ENCODE data around the gene C16orf96. TPM values are rescaled to one million over a fixed set of nuclear protein-coding genes. Genes with fewer than 3 reads are reported as not detected.
"Not testable (repeated sequence)": the region's sequence is repeated elsewhere in the genome, so short reads cannot be mapped to it uniquely, and the experiment has no call there.

The C16orf96 gene
- total RNA-seq, 1 experiment from 2014 or later, result 0.10 TPM

- no peak for TF ChIP-seq ZFX (IDR thresholded peaks at IDR 0.05)
- TF ChIP-seq CEBPB (IDR thresholded peaks at IDR 0.05; ENCODE audit: low read depth), result no peak
- TF ChIP-seq ZNF274 (IDR thresholded peaks at IDR 0.05; ENCODE audit: low read depth, low read length), result no peak
- no peak for TF ChIP-seq JUND (IDR thresholded peaks at IDR 0.05)
- no peak for TF ChIP-seq SRF (IDR thresholded peaks at IDR 0.05; ENCODE audit: low read depth)
- no peak for TF ChIP-seq RAD21 (IDR thresholded peaks at IDR 0.05; ENCODE audit: low read depth)
- no peak for TF ChIP-seq SP1 (IDR thresholded peaks at IDR 0.05; ENCODE audit: low read depth)
- TF ChIP-seq SIN3A (IDR thresholded peaks at IDR 0.05; ENCODE audit: low read depth), result no peak
- no peak for TF ChIP-seq MAX (IDR thresholded peaks at IDR 0.05)
- TF ChIP-seq ZBTB33 (IDR thresholded peaks at IDR 0.05; ENCODE audit: extremely low read depth, insufficient replicate concordance, low read length), result no peak
- Histone ChIP-seq H3K4me3 (replicated peaks in 1 of 2; ENCODE audit: low read depth in 1 of 2, low read length in 2 of 2) (no peak overlapping the region), H3K36me3 (ENCODE audit: control insufficient read depth in 1 of 2, insufficient read depth in 2 of 2, low read length in 2 of 2) (no peaks in the 10 kb centered on the region), H3K27ac (ENCODE audit: low read depth, low read length) (no peak overlapping the region), H3K9me3 (ENCODE audit: control insufficient read depth in 1 of 2, insufficient read depth in 1 of 2, low read depth in 1 of 2, low read length in 2 of 2) (no peaks in the 10 kb centered on the region), H3K4me2 (ENCODE audit: low read length) (no peak overlapping the region), H3K9ac (ENCODE audit: low read length) (no peak overlapping the region), H4K20me1 (ENCODE audit: insufficient read depth) (no peaks in the 10 kb centered on the region), H3K4me1 (ENCODE audit: control insufficient read depth in 1 of 2, insufficient read depth in 2 of 2, low read length in 2 of 2) (no peaks in the 10 kb centered on the region), H3K9me2 (ENCODE audit: insufficient read depth) (no peaks in the 10 kb centered on the region), H3K79me2 (ENCODE audit: insufficient read depth, low read length) (no peaks in the 10 kb centered on the region), H3K27me3 (ENCODE audit: insufficient read depth, low read length) (no peaks in the 10 kb centered on the region), H2AFZ (ENCODE audit: low read depth, low read length, poor library complexity, severe bottlenecking) (no peak overlapping the region)
- no TSS peak for BruUV-seq (replicated peaks)
- intact Hi-C loops (cut with micrococcal nuclease), result no loop called here
- RAD21 ChIA-PET (ENCODE audit: low non-redundant PET in 1 of 2, low total read pairs in 2 of 2, uncharacterized antibody in 2 of 2, unreplicated experiment in 2 of 2), result no interaction called here
- POLR2A ChIA-PET, result no interaction called here
- CTCF ChIA-PET, result interaction anchor here (1.4 to 2.4 kb wide), 2 partner anchors 13 to 24 kb away, joined by 4 to 8 read pairs; no protein-coding TSS in a partner anchor
- DNase-seq (ENCODE audit: low read depth, low spot score) (no peak), ATAC-seq (no peak)
These were observed 16.6 kb downstream of the C16orf96 start for GRCh38 chr16:4572715-4573114.

GRCh38 chr16:4573926-4574325, 17.8 kb downstream of the C16orf96 start:
- H3K27ac ChIP-seq (ENCODE audit: low read depth, low read length); H3K9me3 ChIP-seq (ENCODE audit: control insufficient read depth in 1 of 2, insufficient read depth in 1 of 2, low read depth in 1 of 2, low read length in 2 of 2); POLR2A ChIA-PET; H3K4me2 ChIP-seq (ENCODE audit: low read length); H3K36me3 ChIP-seq (ENCODE audit: control insufficient read depth in 1 of 2, insufficient read depth in 2 of 2, low read length in 2 of 2); intact Hi-C loops (cut with micrococcal nuclease); H3K9ac ChIP-seq (ENCODE audit: low read length); H3K4me1 ChIP-seq (ENCODE audit: control insufficient read depth in 1 of 2, insufficient read depth in 2 of 2, low read length in 2 of 2); H4K20me1 ChIP-seq (ENCODE audit: insufficient read depth); BruUV-seq (replicated peaks); DNase-seq (ENCODE audit: low read depth, low spot score); H2AFZ ChIP-seq (ENCODE audit: low read depth, low read length, poor library complexity, severe bottlenecking); RAD21 ChIA-PET (ENCODE audit: low non-redundant PET in 1 of 2, low total read pairs in 2 of 2, uncharacterized antibody in 2 of 2, unreplicated experiment in 2 of 2); H3K9me2 ChIP-seq (ENCODE audit: insufficient read depth); H3K27me3 ChIP-seq (ENCODE audit: insufficient read depth, low read length); ATAC-seq; H3K4me3 ChIP-seq (replicated peaks in 1 of 2; ENCODE audit: low read depth in 1 of 2, low read length in 2 of 2); H3K79me2 ChIP-seq (ENCODE audit: insufficient read depth, low read length): not testable (repeated sequence)
- CTCF ChIA-PET, result interaction anchor here (0.9 kb wide), 1 partner anchor 25 kb away, joined by 5 read pairs; no protein-coding TSS in a partner anchor
